Measurements from ENCODE around the gene SLC25A51.

Gene SLC25A51, protein sequence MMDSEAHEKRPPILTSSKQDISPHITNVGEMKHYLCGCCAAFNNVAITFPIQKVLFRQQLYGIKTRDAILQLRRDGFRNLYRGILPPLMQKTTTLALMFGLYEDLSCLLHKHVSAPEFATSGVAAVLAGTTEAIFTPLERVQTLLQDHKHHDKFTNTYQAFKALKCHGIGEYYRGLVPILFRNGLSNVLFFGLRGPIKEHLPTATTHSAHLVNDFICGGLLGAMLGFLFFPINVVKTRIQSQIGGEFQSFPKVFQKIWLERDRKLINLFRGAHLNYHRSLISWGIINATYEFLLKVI

DNA sequence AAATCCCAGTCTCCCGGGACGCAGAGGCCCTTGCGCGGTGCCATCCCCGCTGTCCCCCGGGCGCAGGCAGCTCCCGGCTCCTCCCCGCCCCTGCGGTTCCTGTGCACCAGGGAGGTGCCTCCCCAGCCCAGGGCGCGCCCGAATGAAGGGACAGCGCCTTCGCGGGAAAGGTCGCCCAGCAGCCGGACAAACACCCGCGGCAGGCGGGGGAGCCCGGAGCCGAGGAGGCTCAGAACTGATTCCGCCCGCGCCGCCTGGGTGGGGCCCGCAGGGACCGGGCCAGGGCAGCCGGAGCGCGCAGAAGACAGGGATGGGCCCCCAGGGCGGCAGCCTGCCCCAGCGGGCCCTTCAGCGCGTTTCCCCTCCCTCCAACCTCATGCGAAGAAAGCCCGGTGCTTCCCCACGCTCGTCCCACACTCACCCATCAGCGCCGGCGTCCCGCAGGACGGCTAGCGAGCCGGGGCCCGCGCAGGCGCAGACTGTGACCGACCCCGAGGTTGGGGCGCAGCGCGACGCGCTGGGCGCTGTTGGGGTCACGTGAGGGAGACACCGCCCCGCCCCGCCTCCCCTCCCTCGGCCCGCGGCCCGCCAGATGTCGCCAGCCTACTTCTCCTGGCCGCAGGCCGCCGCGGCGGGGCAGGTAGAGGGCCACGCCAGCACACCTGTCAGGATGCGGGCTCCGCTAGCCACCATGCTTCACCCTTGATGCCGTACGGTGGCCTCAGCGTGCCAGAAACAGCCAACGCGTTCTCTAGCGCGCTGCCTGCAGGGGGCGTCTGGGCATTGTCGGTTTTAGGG, at the start of gene SLC25A51:
SLC25A51 (minus strand) TSS at position 481 of the 798 bp plus-strand sequence. CDS start 15,577 bp downstream, outside the sequence.
- peaks cover 10% of the 10 kb centered on the region for H3K4me1 ChIP-seq
- H3K27me3 ChIP-seq (ENCODE audit: low read depth): no peaks in the 10 kb centered on the region
- peak; percentile 70 to 95 for DNase-seq (ENCODE audit: low spot score in 2 of 2)
- H3K36me3 ChIP-seq (replicated peaks): peaks cover 6% of the 10 kb centered on the region
- H3K9me3 ChIP-seq: no peaks in the 10 kb centered on the region
- H3K4me3 ChIP-seq: peak within 1 kb of the TSS; percentile 78
- in situ Hi-C loops (cut with MboI; ENCODE audit: low sequenced_read_pairs): loop anchor here (10.0 to 25.0 kb wide), 2 partner anchors 419 to 783 kb away; partner anchors contain the start of gene POLR1E

DNA sequence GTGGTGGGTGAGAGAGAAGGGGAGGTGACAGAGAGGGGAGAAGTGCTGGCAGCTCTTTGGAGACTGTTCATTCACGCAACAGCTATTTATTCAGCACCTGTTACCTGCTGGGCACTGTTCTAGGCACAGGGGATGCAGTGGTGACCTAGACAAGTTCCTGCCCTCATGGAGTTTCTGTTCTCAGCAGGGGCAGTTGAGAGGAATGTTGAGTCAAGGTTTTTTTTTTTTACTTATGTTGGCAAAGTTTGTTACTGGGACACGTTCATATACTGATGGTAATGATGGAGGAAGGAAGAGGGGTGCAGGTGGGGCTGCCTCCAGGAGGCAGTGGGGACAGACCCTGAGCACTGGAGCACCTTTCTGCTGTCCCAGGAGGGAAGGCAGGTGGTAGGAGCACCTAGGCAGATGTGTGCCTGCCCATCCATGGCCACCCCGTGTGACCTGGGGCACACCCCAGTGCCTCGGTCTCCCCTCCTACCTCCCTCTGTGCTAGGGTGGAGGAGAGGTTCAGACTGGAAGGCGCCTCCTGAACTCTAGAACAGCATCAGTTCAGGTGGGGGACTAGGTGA, 49.4 kb upstream of the SLC25A51 start:
- Histone ChIP-seq H3K9me3 (no peaks in the 10 kb centered on the region), H3K4me1 (no peaks in the 10 kb centered on the region), H3K36me3 (replicated peaks) (peaks cover 30% of the 10 kb centered on the region), H3K4me3 (no peak overlapping the region), H3K27me3 (ENCODE audit: low read depth) (no peaks in the 10 kb centered on the region)
- no peak for DNase-seq (ENCODE audit: low spot score in 2 of 2)
- in situ Hi-C loops (cut with MboI; ENCODE audit: low sequenced_read_pairs): no loop called here

DNA sequence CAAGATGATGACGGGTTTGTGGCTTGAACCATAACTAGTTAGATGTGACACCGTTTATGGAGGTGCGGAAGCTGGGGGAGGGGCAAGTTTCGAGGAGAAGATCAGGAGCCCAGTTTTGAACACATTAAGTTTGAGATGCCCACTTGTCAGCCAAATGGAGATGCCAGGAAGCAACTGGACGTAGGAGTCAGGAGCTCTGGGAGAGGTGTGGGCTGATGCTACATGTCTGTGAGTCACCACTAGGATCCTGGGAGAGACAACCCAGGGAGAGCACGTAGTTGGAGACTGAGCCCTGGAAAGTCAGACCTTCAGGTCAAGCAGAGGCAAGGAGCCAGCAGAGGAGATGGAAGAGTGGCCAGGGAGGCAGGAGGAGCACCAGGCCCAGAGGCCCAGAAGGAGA, 48.8 kb upstream of the SLC25A51 start:
- Histone ChIP-seq H3K4me1 (no peaks in the 10 kb centered on the region), H3K9me3 (no peaks in the 10 kb centered on the region), H3K4me3 (no peak overlapping the region), H3K36me3 (replicated peaks) (peaks cover 34% of the 10 kb centered on the region), H3K27me3 (ENCODE audit: low read depth) (no peaks in the 10 kb centered on the region)
- no peak for DNase-seq (ENCODE audit: low spot score in 2 of 2)
- in situ Hi-C loops (cut with MboI; ENCODE audit: low sequenced_read_pairs): no loop called here

DNA sequence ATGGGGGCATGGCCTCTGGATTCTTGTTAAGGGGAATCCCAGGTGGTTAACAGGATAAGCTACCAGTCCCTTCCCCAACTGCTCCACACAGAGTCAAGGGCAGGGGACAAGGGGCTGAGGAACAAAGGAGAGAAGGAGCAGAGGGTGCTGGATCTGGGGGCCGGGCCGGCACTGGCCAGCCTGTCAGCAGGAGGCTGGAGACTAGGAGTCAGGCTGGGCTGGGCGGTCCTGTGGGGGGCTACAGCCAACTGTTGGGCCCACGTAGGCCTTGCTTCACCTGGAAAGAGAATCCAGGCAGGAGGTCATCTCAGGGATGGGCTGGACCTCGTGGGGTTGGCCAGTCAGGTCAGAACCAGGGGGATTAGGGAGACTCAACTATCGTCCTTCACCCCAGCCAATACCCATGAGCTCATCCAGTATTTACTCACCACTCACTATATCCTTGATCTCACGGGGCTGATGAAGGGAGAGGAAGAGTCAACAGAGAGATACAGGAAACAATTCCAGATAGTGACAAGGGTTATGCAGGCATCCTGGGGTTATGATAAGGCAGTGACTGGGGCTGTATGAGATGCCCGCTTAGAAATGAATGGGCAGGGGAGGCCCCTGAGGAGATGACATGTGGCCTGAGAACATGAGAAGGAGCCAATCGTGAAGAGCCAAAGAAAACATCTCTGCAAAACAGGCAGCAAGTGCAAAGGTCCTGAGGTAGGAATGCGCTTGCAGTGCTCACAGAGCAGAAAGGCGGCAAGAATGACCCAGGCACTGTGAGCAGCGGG, 47.9 kb upstream of the SLC25A51 start:
- in situ Hi-C loops (cut with MboI; ENCODE audit: low sequenced_read_pairs): no loop called here
- H3K9me3 ChIP-seq: no peaks in the 10 kb centered on the region
- DNase-seq (ENCODE audit: low spot score in 2 of 2): no peak
- H3K4me3 ChIP-seq: no peak overlapping the region
- no peaks in the 10 kb centered on the region for H3K27me3 ChIP-seq (ENCODE audit: low read depth)
- peaks cover 41% of the 10 kb centered on the region for H3K36me3 ChIP-seq (replicated peaks)
- H3K4me1 ChIP-seq: no peaks in the 10 kb centered on the region

DNA sequence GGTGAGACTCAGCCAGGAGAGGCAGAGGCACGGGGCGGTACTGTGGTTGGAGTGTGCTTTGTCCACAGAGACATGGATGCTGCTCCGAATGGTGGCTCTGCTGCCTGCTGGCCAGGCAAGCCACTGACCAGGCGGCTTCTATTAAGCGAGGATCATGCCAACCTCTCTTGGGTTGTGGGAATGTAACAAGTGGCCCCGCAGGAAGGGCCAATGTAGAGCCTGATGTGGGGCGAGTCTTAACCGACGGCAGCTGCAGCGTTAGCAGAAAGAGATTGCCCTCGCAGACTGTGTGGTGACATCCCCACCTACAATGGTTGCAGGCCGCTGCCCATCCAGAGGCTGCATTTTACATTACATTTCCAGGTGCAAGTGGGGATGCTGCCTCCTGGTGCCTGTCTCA, 46.6 kb upstream of the SLC25A51 start:
- no peak for DNase-seq (ENCODE audit: low spot score in 2 of 2)
- H3K4me3 ChIP-seq: no peak overlapping the region
- peaks cover 45% of the 10 kb centered on the region for H3K36me3 ChIP-seq (replicated peaks)
- no peaks in the 10 kb centered on the region for H3K27me3 ChIP-seq (ENCODE audit: low read depth)
- in situ Hi-C loops (cut with MboI; ENCODE audit: low sequenced_read_pairs): no loop called here
- H3K4me1 ChIP-seq: no peaks in the 10 kb centered on the region
- no peaks in the 10 kb centered on the region for H3K9me3 ChIP-seq

DNA sequence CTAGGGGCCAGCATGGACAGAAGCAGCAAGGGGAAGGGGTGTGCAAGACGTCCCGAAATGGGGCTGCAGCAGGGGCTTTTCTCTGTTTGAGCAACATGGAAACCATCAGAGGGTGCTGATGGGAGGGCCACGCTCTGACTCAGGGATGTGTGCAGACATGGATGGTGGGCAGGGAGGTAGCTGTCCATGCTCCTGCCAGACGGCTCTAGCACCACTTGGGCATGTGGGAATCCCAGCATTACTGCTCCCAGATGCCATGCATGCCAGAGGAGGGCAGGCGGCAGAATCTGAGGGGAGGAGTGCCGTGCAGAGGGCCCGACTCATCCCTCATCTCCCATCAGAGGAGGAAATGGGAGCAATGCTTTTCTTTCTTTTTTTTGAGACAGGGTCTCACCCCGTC, 45.6 kb upstream of the SLC25A51 start:
- Histone ChIP-seq H3K36me3 (replicated peaks) (peaks cover 44% of the 10 kb centered on the region), H3K4me1 (no peaks in the 10 kb centered on the region), H3K4me3 (no peak overlapping the region), H3K9me3 (no peaks in the 10 kb centered on the region), H3K27me3 (ENCODE audit: low read depth) (no peaks in the 10 kb centered on the region)
- in situ Hi-C loops (cut with MboI; ENCODE audit: low sequenced_read_pairs): no loop called here
- no peak for DNase-seq (ENCODE audit: low spot score in 2 of 2)

DNA sequence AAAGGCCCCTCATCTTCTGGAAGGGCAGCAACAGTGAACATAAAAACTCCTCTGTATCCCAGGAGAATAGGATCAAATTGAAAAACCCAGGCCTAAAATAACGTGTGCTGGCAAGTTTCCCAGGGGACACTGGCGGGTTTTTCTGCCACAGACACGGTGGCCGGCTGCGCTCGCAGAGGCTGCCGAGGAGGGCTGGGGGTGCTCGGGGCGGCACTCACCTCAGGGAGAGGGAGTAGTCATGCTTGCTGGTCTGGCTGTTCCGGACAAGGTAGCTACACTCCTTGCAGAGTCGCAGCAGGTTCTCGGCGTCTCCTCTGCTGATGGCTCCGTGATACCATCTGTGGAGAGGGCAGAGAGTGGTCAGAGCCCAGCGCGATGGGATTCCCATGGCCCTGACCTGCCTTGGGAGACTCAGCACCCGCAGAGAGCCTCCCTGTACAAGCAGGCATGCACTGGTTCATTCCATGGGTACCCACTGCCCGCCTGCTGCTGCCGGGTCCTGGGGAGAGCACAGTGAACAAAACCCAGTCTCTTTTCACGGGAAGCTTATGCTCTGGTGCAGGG, 44.6 kb upstream of the SLC25A51 start:
- H3K4me3 ChIP-seq: no peak overlapping the region
- no peaks in the 10 kb centered on the region for H3K27me3 ChIP-seq (ENCODE audit: low read depth)
- H3K9me3 ChIP-seq: no peaks in the 10 kb centered on the region
- no peak for DNase-seq (ENCODE audit: low spot score in 2 of 2)
- no peaks in the 10 kb centered on the region for H3K4me1 ChIP-seq
- in situ Hi-C loops (cut with MboI; ENCODE audit: low sequenced_read_pairs): no loop called here
- peaks cover 34% of the 10 kb centered on the region for H3K36me3 ChIP-seq (replicated peaks)

DNA sequence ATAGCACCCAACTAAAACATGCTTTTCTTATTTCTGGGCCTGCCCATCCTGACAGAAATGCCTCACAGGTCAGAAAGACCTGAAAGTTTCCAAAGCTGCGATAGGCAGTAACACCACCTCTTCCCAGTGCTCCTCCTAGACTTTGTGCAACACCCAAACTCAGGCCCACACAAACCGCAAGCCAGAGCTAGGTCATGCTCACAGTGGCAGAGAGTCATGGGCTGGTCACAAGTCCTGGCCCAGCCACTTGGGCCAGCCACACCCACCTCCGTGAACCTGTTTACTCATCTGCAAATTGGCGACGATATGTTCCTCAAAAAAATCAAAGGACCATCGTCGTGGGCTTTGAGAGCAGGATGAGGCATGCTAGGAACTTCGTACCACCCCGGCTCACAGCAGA, 44.0 kb upstream of the SLC25A51 start:
- in situ Hi-C loops (cut with MboI; ENCODE audit: low sequenced_read_pairs): no loop called here
- no peak for DNase-seq (ENCODE audit: low spot score in 2 of 2)
- H3K36me3 ChIP-seq (replicated peaks): peaks cover 34% of the 10 kb centered on the region
- no peak overlapping the region for H3K4me3 ChIP-seq
- H3K27me3 ChIP-seq (ENCODE audit: low read depth): no peaks in the 10 kb centered on the region
- no peaks in the 10 kb centered on the region for H3K4me1 ChIP-seq
- no peaks in the 10 kb centered on the region for H3K9me3 ChIP-seq

DNA sequence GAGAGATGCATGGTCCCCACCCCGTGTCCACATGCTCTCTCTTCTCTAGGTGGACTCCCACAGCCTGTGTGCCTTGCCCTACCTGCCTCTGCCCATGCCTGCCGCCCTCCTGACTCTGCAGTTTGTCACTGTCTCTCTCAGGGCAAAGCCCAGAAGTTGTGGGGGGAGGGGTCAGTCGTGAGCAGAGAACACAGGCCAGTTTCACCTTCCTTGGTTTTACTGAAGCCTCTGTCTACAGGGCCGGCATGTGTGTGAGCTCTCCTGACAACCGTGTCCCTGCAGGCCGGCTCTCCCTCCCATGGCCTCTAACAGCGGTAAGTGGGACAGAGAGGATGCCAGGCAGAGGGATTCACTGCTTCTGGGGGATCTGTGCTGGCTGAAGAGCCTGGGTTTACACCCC, 43.5 kb upstream of the SLC25A51 start:
- Histone ChIP-seq H3K9me3 (no peaks in the 10 kb centered on the region), H3K36me3 (replicated peaks) (peaks cover 33% of the 10 kb centered on the region), H3K4me3 (no peak overlapping the region), H3K4me1 (no peaks in the 10 kb centered on the region), H3K27me3 (ENCODE audit: low read depth) (no peaks in the 10 kb centered on the region)
- no peak for DNase-seq (ENCODE audit: low spot score in 2 of 2)
- in situ Hi-C loops (cut with MboI; ENCODE audit: low sequenced_read_pairs): no loop called here

DNA sequence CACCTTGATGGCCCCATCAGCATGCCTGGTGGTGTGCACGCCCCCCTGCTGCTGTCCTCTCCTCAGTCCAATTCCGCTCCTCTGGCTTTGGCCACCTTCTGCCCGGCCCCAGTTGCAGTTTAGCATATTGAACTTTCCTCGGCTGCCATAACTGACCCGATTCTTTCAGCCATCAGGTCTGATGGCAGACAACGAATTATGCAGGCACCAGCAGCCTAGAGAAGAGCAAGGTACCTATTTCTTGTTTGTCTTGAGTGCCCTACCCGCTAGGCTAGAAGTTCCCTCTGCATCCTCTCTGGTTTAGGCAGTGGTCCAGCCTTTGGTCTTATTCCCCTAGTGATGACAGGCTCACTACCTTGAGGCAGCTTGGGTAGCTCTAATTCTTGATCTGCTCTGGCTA, 43.0 kb upstream of the SLC25A51 start:
- in situ Hi-C loops (cut with MboI; ENCODE audit: low sequenced_read_pairs): no loop called here
- no peaks in the 10 kb centered on the region for H3K27me3 ChIP-seq (ENCODE audit: low read depth)

DNA sequence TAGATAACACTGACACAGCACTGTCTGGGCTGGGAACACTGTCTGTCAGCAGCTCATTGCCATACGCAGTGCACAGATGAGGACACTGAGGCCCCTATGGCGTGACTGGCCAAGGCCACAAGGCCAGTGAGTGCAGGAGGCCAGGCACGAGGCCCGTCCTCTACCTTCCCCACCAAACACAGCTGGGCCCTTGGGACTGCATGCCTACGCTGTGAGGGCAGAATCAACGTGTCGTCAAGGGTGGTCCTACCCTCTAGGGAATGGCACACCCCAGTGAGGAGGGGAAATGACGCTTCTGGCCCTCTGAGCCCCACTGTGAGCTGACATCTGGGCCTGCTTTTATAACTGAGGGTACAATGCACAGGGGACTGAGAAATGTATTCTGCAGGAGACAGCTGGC, 42.1 kb upstream of the SLC25A51 start:
- Histone ChIP-seq H3K27me3 (ENCODE audit: low read depth) (no peaks in the 10 kb centered on the region), H3K4me3 (no peak overlapping the region), H3K9me3 (no peaks in the 10 kb centered on the region), H3K4me1 (no peaks in the 10 kb centered on the region), H3K36me3 (replicated peaks) (peaks cover 28% of the 10 kb centered on the region)
- in situ Hi-C loops (cut with MboI; ENCODE audit: low sequenced_read_pairs): no loop called here
- no peak for DNase-seq (ENCODE audit: low spot score in 2 of 2)

More for the DNA sequence above, 43.0 kb upstream of the SLC25A51 start:
- Histone ChIP-seq H3K36me3 (replicated peaks) (peaks cover 28% of the 10 kb centered on the region), H3K9me3 (no peaks in the 10 kb centered on the region), H3K4me1 (no peaks in the 10 kb centered on the region), H3K4me3 (no peak overlapping the region)
- no peak for DNase-seq (ENCODE audit: low spot score in 2 of 2)

DNA sequence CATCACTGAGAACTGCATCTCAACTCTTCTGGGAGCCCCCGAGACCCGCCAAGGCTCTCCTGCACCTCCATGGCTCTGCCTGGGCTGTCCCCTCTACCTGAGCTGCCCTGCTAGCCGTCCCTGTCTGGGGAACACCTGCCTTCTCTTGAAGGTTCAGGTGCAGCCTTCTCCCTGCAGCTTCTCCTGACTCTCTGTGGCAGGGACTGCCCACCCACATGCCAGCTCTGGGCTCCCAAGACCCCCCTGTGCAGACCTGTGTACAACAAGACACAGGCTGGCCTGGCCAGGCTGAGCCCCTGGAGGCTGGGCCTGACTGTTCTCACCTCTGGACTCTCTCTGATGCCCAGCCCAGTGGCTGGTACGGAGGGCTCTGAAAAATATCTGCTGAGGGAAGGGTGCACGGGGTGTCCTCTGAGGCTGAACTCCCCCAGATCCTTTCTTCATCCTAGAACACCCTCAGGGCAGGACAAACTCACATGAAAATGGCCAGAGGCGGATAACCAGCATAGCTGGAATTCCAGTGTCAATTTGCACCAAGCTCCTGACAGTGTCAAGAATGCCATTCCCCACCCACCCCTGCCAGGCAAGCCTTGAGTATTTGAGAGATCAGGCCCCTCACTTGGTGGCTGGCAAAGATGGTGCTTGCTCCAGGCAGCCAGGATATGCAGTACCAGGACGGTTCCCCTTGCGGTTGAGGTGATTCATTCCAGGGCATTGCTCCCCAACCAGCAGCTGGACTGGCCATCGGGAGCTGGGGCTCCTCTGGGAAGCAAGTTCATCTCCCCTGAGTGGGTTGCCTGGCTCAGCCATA, 40.9 kb upstream of the SLC25A51 start:
- H3K4me3 ChIP-seq: no peak overlapping the region
- in situ Hi-C loops (cut with MboI; ENCODE audit: low sequenced_read_pairs): no loop called here
- no peaks in the 10 kb centered on the region for H3K27me3 ChIP-seq (ENCODE audit: low read depth)
- DNase-seq (ENCODE audit: low spot score in 2 of 2): peak in 1 of 2 experiments; percentile 30
- no peaks in the 10 kb centered on the region for H3K9me3 ChIP-seq
- peaks cover 28% of the 10 kb centered on the region for H3K36me3 ChIP-seq (replicated peaks)
- H3K4me1 ChIP-seq: no peaks in the 10 kb centered on the region

DNA sequence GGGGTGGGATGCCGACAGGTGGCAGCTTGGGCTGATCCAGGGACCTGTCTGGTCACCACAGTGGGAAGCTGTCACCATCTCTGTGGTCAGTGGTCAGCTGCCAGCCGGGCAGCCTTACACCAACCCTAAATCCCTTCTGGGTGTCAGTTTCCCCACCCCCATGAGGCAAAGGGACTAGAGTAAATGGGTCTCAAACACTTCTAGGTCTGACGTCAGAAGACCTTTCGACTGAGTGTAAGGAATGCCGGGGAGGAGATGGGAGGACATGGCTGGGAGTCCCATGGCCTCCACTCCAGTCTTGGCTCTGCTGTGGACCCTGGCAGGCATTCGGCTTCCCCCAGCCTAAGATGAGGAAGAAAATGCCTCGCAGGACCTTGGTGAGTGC, 40.3 kb upstream of the SLC25A51 start:
- no peaks in the 10 kb centered on the region for H3K9me3 ChIP-seq
- H3K4me3 ChIP-seq: no peak overlapping the region
- no peaks in the 10 kb centered on the region for H3K27me3 ChIP-seq (ENCODE audit: low read depth)
- in situ Hi-C loops (cut with MboI; ENCODE audit: low sequenced_read_pairs): no loop called here
- no peak for DNase-seq (ENCODE audit: low spot score in 2 of 2)
- no peaks in the 10 kb centered on the region for H3K4me1 ChIP-seq
- peaks cover 25% of the 10 kb centered on the region for H3K36me3 ChIP-seq (replicated peaks)
